ENCODE results near the gene HMGCS2. TPM values are rescaled to one million over a fixed set of nuclear protein-coding genes. Genes with fewer than 3 reads are reported as not detected.

The HMGCS2 gene
- total RNA-seq, 1 donor from 2014 or later, result not detected

GRCh38 chr1:119762953-119763352 lies 5.8 kb downstream of the HMGCS2 start:
- Mint-ChIP-seq H3K4me3 (no peak overlapping the region), H3K9me3 (no peaks in the 10 kb centered on the region), H3K36me3 (ENCODE audit: low read depth) (no peaks in the 10 kb centered on the region), H3K27me3 (peaks cover 42% of the 10 kb centered on the region), H3K27ac (no peak overlapping the region), H3K4me1 (peaks cover 3% of the 10 kb centered on the region)
- intact Hi-C loops (cut with micrococcal nuclease), result no loop called here
- no peak for DNase-seq

DNA sequence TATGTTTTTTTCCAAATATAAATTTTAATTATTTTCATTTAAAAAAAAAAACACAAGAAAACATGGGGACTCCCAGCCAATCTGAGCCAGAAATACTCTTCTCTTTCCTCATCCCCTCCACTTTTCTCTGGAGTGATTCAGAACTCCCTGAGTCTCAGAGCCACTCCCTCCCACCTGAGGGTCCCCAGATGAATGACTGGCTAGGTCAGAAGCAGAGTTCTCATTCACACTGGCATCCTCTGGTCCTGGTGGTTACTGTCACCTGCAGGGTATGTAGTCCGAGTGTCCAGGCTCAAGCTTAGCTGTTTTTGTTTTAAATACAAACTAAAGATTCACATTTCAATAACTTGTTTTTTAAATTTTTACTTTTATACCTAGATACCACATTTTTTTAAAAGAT lies 6.3 kb downstream of the HMGCS2 start:
- no peaks in the 10 kb centered on the region for H3K36me3 Mint-ChIP-seq (ENCODE audit: low read depth)
- H3K4me1 Mint-ChIP-seq, result peaks cover 3% of the 10 kb centered on the region
- no peak overlapping the region for H3K27ac Mint-ChIP-seq
- intact Hi-C loops (cut with micrococcal nuclease), result no loop called here
- peaks cover 42% of the 10 kb centered on the region for H3K27me3 Mint-ChIP-seq
- H3K9me3 Mint-ChIP-seq, result no peaks in the 10 kb centered on the region
- DNase-seq, result no peak
- H3K4me3 Mint-ChIP-seq, result no peak overlapping the region

DNA sequence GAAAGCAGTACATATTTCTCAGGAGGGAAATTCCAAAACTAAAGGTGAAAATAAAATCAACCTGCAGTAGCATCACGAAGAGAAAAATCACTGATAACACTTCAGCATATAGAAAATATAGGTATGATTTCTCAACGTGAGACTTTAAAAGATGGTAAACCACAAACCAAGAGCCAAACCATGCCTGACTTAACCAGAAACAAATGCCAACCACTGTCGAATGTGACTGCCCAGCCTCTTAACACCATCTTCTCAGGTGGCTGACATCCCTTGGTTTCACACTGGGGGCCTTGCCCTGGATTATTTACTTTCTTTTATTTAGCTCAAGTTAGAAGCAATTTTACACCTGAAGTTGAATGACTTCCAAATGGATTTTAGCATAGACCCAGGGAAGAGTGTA lies 10.1 kb downstream of the HMGCS2 start:
- Mint-ChIP-seq H3K36me3 (ENCODE audit: low read depth) (no peaks in the 10 kb centered on the region), H3K9me3 (no peaks in the 10 kb centered on the region), H3K4me3 (no peak overlapping the region), H3K27me3 (peaks cover 25% of the 10 kb centered on the region), H3K4me1 (no peaks in the 10 kb centered on the region), H3K27ac (no peak overlapping the region)
- DNase-seq, result no peak
- intact Hi-C loops (cut with micrococcal nuclease), result no loop called here

- peaks cover 32% of the 10 kb centered on the region for H3K27me3 Mint-ChIP-seq
- H3K9me3 Mint-ChIP-seq, result no peaks in the 10 kb centered on the region
Measured at GRCh38 chr1:119752592-119752991, 16.1 kb downstream of the HMGCS2 start.

DNA sequence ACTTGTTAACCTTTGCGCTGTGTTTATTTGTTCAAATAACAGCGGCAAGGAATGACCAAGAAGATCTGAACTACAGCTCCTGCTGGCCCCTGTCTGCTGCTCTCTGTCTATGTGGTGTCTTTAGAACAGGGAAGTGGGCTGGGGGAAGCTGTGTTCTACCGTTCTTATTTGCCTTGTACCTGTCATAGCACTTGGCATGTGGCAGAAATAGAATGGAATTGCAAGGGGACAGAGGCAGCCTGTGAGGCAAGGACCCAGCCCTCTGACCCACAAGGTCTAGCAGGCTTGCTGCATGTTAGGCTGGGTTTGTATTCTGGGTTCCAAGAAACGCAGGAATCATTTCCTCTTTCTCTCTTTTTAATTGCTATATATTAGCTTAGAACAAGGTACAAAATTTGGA lies 20.7 kb downstream of the HMGCS2 start:
- no peak for DNase-seq
- Mint-ChIP-seq H3K27me3 (peaks cover 21% of the 10 kb centered on the region), H3K4me1 (peaks cover 26% of the 10 kb centered on the region), H3K36me3 (ENCODE audit: low read depth) (peaks cover 8% of the 10 kb centered on the region), H3K9me3 (no peaks in the 10 kb centered on the region), H3K4me3 (no peak overlapping the region), H3K27ac (no peak overlapping the region)
- intact Hi-C loops (cut with micrococcal nuclease), result loop anchor here (10.0 kb wide), 2 partner anchors 127 to 197 kb away; no protein-coding TSS in a partner anchor

More at GRCh38 chr1:119752592-119752991, 16.1 kb downstream of the HMGCS2 start:
- peaks cover 10% of the 10 kb centered on the region for H3K4me1 Mint-ChIP-seq
- DNase-seq, result no peak
- H3K27ac Mint-ChIP-seq, result no peak overlapping the region
- no peaks in the 10 kb centered on the region for H3K36me3 Mint-ChIP-seq (ENCODE audit: low read depth)
- intact Hi-C loops (cut with micrococcal nuclease), result no loop called here
- no peak overlapping the region for H3K4me3 Mint-ChIP-seq

DNA sequence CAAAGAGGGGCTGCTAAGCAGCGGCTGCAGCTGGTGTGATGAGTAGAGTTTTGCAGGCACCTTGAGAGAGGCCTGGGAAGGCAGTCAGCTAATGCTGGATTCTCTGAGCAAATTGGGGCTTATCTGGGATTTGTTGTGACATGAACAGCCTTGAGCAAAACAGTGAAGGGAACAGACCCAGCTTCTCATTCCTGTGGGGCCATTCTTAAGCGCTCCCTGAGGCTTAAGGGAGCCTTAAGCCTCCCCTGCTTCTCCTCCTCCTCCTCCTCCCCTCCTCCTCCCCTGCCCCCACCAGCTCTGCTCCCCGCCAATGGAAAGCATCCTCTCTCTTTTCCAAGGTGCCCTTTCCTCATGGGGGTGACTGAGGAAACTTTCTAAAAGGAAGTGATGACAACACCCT lies 21.3 kb downstream of the HMGCS2 start:
- H3K27ac Mint-ChIP-seq, result no peak overlapping the region
- intact Hi-C loops (cut with micrococcal nuclease), result loop anchor here (10.0 kb wide), 2 partner anchors 127 to 197 kb away; no protein-coding TSS in a partner anchor
- peaks cover 20% of the 10 kb centered on the region for H3K27me3 Mint-ChIP-seq
- no peak overlapping the region for H3K4me3 Mint-ChIP-seq
- no peaks in the 10 kb centered on the region for H3K9me3 Mint-ChIP-seq
- peaks cover 9% of the 10 kb centered on the region for H3K36me3 Mint-ChIP-seq (ENCODE audit: low read depth)
- H3K4me1 Mint-ChIP-seq, result peaks cover 25% of the 10 kb centered on the region
- DNase-seq, result no peak

GRCh38 chr1:119745034-119745433 lies 23.7 kb downstream of the HMGCS2 start:
- intact Hi-C loops (cut with micrococcal nuclease), result loop anchor here (10.0 kb wide), 2 partner anchors 130 to 200 kb away; no protein-coding TSS in a partner anchor

DNA sequence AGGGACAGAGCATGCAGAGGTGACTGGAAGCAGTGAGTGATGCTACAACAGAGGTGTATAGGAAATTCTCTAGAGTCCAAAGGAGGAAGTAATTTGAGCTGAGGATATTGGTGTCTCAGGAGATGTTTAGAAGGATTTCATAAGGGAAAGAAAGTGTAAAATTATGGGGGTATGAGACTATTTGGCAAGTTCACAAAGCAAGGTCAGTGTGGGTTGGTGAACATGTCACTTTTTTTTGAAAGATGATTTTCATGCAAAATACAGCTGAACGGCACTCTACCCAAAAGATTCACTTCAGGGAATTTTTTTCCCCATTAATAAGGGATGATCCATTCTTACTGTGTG lies 24.1 kb downstream of the HMGCS2 start:
- Mint-ChIP-seq H3K27ac (no peak overlapping the region), H3K9me3 (no peaks in the 10 kb centered on the region), H3K4me3 (no peak overlapping the region), H3K4me1 (peaks cover 19% of the 10 kb centered on the region), H3K36me3 (ENCODE audit: low read depth) (peaks cover 17% of the 10 kb centered on the region), H3K27me3 (peaks cover 4% of the 10 kb centered on the region)
- no peak for DNase-seq
- intact Hi-C loops (cut with micrococcal nuclease), result loop anchor here (5.0 to 10.0 kb wide), 3 partner anchors 63 to 200 kb away; no protein-coding TSS in a partner anchor

More at GRCh38 chr1:119745034-119745433, 23.7 kb downstream of the HMGCS2 start:
- Mint-ChIP-seq H3K4me3 (no peak overlapping the region), H3K27ac (no peak overlapping the region), H3K4me1 (peaks cover 24% of the 10 kb centered on the region), H3K27me3 (peaks cover 8% of the 10 kb centered on the region), H3K36me3 (ENCODE audit: low read depth) (peaks cover 17% of the 10 kb centered on the region), H3K9me3 (no peaks in the 10 kb centered on the region)
- DNase-seq, result no peak

GRCh38 chr1:119743776-119744597 lies 24.7 kb downstream of the HMGCS2 start:
- H3K4me3 Mint-ChIP-seq, result no peak overlapping the region
- intact Hi-C loops (cut with micrococcal nuclease), result loop anchor here (5.0 to 10.0 kb wide), 3 partner anchors 63 to 201 kb away; no protein-coding TSS in a partner anchor
- peaks cover 18% of the 10 kb centered on the region for H3K4me1 Mint-ChIP-seq
- peaks cover 17% of the 10 kb centered on the region for H3K36me3 Mint-ChIP-seq (ENCODE audit: low read depth)
- peak; percentile 84 for DNase-seq
- H3K27me3 Mint-ChIP-seq, result no peaks in the 10 kb centered on the region
- no peak overlapping the region for H3K27ac Mint-ChIP-seq
- no peaks in the 10 kb centered on the region for H3K9me3 Mint-ChIP-seq

GRCh38 chr1:119743308-119743707 lies 25.4 kb downstream of the HMGCS2 start:
- no peaks in the 10 kb centered on the region for H3K9me3 Mint-ChIP-seq
- no peak for DNase-seq
- no peaks in the 10 kb centered on the region for H3K27me3 Mint-ChIP-seq
- H3K4me3 Mint-ChIP-seq, result no peak overlapping the region
- H3K27ac Mint-ChIP-seq, result no peak overlapping the region
- intact Hi-C loops (cut with micrococcal nuclease), result loop anchor here (5.0 to 10.0 kb wide), 3 partner anchors 64 to 201 kb away; no protein-coding TSS in a partner anchor
- peaks cover 18% of the 10 kb centered on the region for H3K4me1 Mint-ChIP-seq
- H3K36me3 Mint-ChIP-seq (ENCODE audit: low read depth), result peaks cover 17% of the 10 kb centered on the region

DNA sequence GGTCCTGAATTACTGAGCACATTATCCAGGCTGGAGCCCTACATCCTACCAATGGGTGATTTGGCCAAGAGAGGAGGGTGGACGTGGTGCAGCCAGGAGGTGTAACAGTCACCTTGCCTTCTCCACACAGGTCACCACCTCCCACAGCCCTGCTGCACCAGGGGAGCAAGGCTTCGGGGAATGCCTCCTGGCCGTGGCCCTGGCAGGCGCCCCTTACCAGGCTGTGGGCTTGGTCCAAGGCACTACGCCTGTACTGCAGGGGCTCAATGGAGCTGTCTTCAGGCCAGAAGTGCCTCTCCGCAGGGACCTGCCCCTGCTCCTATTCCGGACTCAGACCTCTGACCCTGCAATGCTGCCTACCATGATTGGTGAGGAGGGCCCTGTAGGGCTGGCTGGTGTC lies 26.0 kb downstream of the HMGCS2 start:
- no peaks in the 10 kb centered on the region for H3K9me3 Mint-ChIP-seq
- intact Hi-C loops (cut with micrococcal nuclease), result loop anchor here (5.0 to 10.0 kb wide), 3 partner anchors 65 to 202 kb away; no protein-coding TSS in a partner anchor
- H3K27ac Mint-ChIP-seq, result no peak overlapping the region
- no peak overlapping the region for H3K4me3 Mint-ChIP-seq
- H3K27me3 Mint-ChIP-seq, result no peaks in the 10 kb centered on the region
- H3K36me3 Mint-ChIP-seq (ENCODE audit: low read depth), result peaks cover 18% of the 10 kb centered on the region
- DNase-seq, result no peak
- peaks cover 17% of the 10 kb centered on the region for H3K4me1 Mint-ChIP-seq

DNA sequence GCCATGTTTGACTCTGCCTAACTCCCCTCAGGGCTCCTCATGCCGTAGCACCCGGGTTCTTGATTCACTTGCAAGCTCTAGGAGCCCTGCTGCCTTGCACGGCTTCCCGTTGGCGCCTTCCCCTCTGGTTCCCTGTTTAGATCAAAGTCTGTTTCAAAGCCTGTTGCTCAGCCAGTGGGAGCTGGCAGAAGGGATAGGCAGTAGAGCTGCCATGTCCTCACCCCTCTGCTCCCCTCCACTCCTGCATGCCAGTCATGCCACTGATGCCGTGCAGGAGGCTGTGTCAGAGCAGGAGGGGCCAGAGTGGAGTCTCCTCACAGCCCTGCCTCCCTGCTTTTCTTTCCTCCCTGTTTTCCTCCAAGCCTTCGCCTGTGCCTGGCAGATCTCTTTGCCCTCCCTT lies 26.5 kb downstream of the HMGCS2 start:
- intact Hi-C loops (cut with micrococcal nuclease), result loop anchor here (5.0 to 10.0 kb wide), 3 partner anchors 65 to 203 kb away; no protein-coding TSS in a partner anchor
- Mint-ChIP-seq H3K4me3 (no peak overlapping the region), H3K27ac (no peak overlapping the region), H3K4me1 (peaks cover 15% of the 10 kb centered on the region), H3K27me3 (no peaks in the 10 kb centered on the region), H3K9me3 (no peaks in the 10 kb centered on the region), H3K36me3 (ENCODE audit: low read depth) (peaks cover 20% of the 10 kb centered on the region)
- DNase-seq, result no peak

GRCh38 chr1:119740896-119741780 lies 27.6 kb downstream of the HMGCS2 start:
- no peak for DNase-seq
- H3K36me3 Mint-ChIP-seq (ENCODE audit: low read depth), result peaks cover 26% of the 10 kb centered on the region
- H3K9me3 Mint-ChIP-seq, result no peaks in the 10 kb centered on the region
- no peak overlapping the region for H3K27ac Mint-ChIP-seq
- peaks cover 12% of the 10 kb centered on the region for H3K4me1 Mint-ChIP-seq
- no peak overlapping the region for H3K4me3 Mint-ChIP-seq
- no peaks in the 10 kb centered on the region for H3K27me3 Mint-ChIP-seq
- intact Hi-C loops (cut with micrococcal nuclease), result loop anchor here (5.0 to 10.0 kb wide), 3 partner anchors 66 to 204 kb away; no protein-coding TSS in a partner anchor
